DND-41 (cell line): ENCODE measurements around the gene AQP5.

Source experiments
- EZH2 ChIP-seq: IDR thresholded peaks from 3 replicates; pipeline ENCODE4 v1.6.1; 2012; ENCODE audit warnings: borderline replicate concordance, low read depth, mild to moderate bottlenecking, moderate library complexity, low read length, inconsistent platforms; ENCODE audit not compliant: severe bottlenecking
- TF ChIP-seq, protein P1 (sequence below): IDR thresholded peaks from 2 replicates; pipeline ENCODE4 v1.5.1; 2012; ENCODE audit warnings: borderline replicate concordance, low read length, moderate library complexity, mild to moderate bottlenecking; ENCODE audit not compliant: poor library complexity, severe bottlenecking; ENCODE audit errors: extremely low read depth

- TF ChIP-seq EZH2 = no peak
- TF ChIP-seq, protein P1, sequence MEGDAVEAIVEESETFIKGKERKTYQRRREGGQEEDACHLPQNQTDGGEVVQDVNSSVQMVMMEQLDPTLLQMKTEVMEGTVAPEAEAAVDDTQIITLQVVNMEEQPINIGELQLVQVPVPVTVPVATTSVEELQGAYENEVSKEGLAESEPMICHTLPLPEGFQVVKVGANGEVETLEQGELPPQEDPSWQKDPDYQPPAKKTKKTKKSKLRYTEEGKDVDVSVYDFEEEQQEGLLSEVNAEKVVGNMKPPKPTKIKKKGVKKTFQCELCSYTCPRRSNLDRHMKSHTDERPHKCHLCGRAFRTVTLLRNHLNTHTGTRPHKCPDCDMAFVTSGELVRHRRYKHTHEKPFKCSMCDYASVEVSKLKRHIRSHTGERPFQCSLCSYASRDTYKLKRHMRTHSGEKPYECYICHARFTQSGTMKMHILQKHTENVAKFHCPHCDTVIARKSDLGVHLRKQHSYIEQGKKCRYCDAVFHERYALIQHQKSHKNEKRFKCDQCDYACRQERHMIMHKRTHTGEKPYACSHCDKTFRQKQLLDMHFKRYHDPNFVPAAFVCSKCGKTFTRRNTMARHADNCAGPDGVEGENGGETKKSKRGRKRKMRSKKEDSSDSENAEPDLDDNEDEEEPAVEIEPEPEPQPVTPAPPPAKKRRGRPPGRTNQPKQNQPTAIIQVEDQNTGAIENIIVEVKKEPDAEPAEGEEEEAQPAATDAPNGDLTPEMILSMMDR = no peak
These were observed 24.3 kb downstream of the AQP5 start for GRCh38 chr12:49985981-49986380.
